Measurements from ENCODE around the gene LONRF3. TPM values are rescaled to one million over a fixed set of nuclear protein-coding genes. Genes with fewer than 3 reads are reported as not detected.

LONRF3 gene
- total and polyA plus RNA-seq, 2 of the 8 experiments (the other 6 are each of a cell fraction or from before 2014, with no cell fraction given) = 0.11 TPM; not detected in 1

GRCh38 chrX:119010491-119010890, 36.1 kb downstream of the LONRF3 start:
- Histone ChIP-seq H3K23me2 (ENCODE audit: low read depth, low read length) (no peaks in the 10 kb centered on the region), H3K79me1 (ENCODE audit: low read depth, low read length) (no peaks in the 10 kb centered on the region), H3K9ac (replicated peaks in 1 of 4; ENCODE audit: extremely low read depth in 1 of 4, low read depth in 3 of 4, low read length in 3 of 4) (no peak overlapping the region), H3K14ac (ENCODE audit: insufficient read length) (no peak overlapping the region), H3K4me3 (ENCODE audit: extremely low read depth in 1 of 4, insufficient read depth in 2 of 4, low read depth in 3 of 4, low read length in 4 of 4) (no peak overlapping the region), H3K36me3 (ENCODE audit: control insufficient read depth in 2 of 4, insufficient read depth in 4 of 4, low read length in 3 of 4) (no peaks in the 10 kb centered on the region), H4K8ac (ENCODE audit: extremely low read depth, insufficient read depth, low read length) (no peak overlapping the region), H3K27ac (ENCODE audit: low read depth, low read length) (no peak overlapping the region), H3K4me1 (replicated peaks in 1 of 4; ENCODE audit: control insufficient read depth in 3 of 4, insufficient read depth in 4 of 4, low read length in 3 of 4) (no peaks in the 10 kb centered on the region), H4K5ac (ENCODE audit: insufficient read length, low read depth, low read length) (no peak overlapping the region), H3K23ac (ENCODE audit: insufficient read length) (no peak overlapping the region), H3K4me2 (ENCODE audit: insufficient read depth in 1 of 2, low read depth in 2 of 2, low read length in 2 of 2) (no peak overlapping the region), H4K20me1 (replicated peaks in 1 of 2; ENCODE audit: control insufficient read depth in 1 of 2, insufficient read depth in 2 of 2, low read length in 2 of 2) (no peaks in the 10 kb centered on the region), H3K9me3 (ENCODE audit: insufficient read depth in 2 of 2, low read depth in 1 of 2, low read length in 1 of 2) (no peaks in the 10 kb centered on the region), H2AFZ (ENCODE audit: low read length) (no peak overlapping the region), H2BK12ac (ENCODE audit: low read depth, low read length) (no peak overlapping the region), H2AK5ac (ENCODE audit: low read depth, low read length) (no peak overlapping the region), H3K4ac (replicated peaks; ENCODE audit: insufficient read length, low read depth, low read length) (no peak overlapping the region), H2BK20ac (ENCODE audit: low read length) (no peak overlapping the region), H3K27me3 (replicated peaks in 1 of 4; ENCODE audit: control insufficient read depth in 3 of 4, extremely low read depth in 1 of 4, insufficient read depth in 3 of 4, low read length in 3 of 4) (no peaks in the 10 kb centered on the region), H4K91ac (replicated peaks; ENCODE audit: insufficient read length, low read length) (no peak overlapping the region), H3K56ac (replicated peaks; ENCODE audit: insufficient read length, low read depth, low read length) (no peak overlapping the region), H2BK15ac (ENCODE audit: low read length) (no peak overlapping the region), H3K18ac (ENCODE audit: extremely low read depth, low read length) (no peak overlapping the region), H2BK120ac (replicated peaks; ENCODE audit: low read depth, low read length) (no peak overlapping the region), H3K79me2 (ENCODE audit: control insufficient read depth in 1 of 2, insufficient read depth in 2 of 2, low read length in 2 of 2) (no peaks in the 10 kb centered on the region), H2BK5ac (ENCODE audit: low read depth, low read length) (no peak overlapping the region)
- no peak for DNase-seq (ENCODE audit: low read depth in 1 of 2, low spot score in 2 of 2)
- POLR2A ChIA-PET (ENCODE audit: partially characterized antibody) = no interaction called here
- CTCF ChIA-PET (ENCODE audit: partially characterized antibody) = no interaction called here
- WGBS, 2 experiments (ENCODE audit: extremely low coverage in 1 of 2, insufficient coverage in 1 of 2, insufficient read length in 1 of 2, insufficient replicate concordance in 2 of 2, low coverage in 1 of 2, low lambda C conversion rate in 2 of 2, missing lambda C conversion rate in 1 of 2) = 90% methylated on average over 5 of the region's 5 CpGs; no CpG with 5 or more reads in 1 of the 2 experiments
- no peak for FAIRE-seq
- TF ChIP-seq CREB1 (IDR thresholded peaks at IDR 0.05) = no peak
- no peak for TF ChIP-seq KDM5A (IDR thresholded peaks at IDR 0.05; ENCODE audit: low read length)
- TF ChIP-seq ZNF274 (IDR thresholded peaks at IDR 0.05; ENCODE audit: borderline replicate concordance, extremely low read depth, low read length) = no peak
- no peak for TF ChIP-seq TAF7 (optimal IDR thresholded peaks at IDR 0.05; ENCODE audit: borderline replicate concordance, low read depth, low read length)
- TF ChIP-seq GTF2F1 (IDR thresholded peaks at IDR 0.05; ENCODE audit: borderline replicate concordance, low read depth, low read length) = no peak
- TF ChIP-seq TAF1 (IDR thresholded peaks at IDR 0.05; ENCODE audit: low read depth, low read length) = no peak
- no peak for TF ChIP-seq ATF3 (IDR thresholded peaks at IDR 0.05; ENCODE audit: insufficient read depth, low read depth, low read length)
- no peak for TF ChIP-seq TEAD4 (IDR thresholded peaks at IDR 0.05; ENCODE audit: low read depth, low read length)
- TF ChIP-seq RXRA (IDR thresholded peaks at IDR 0.05; ENCODE audit: insufficient read depth, low read depth, low read length) = no peak
- no peak for TF ChIP-seq SIN3A (conservative IDR thresholded peaks at IDR 0.05 in 1 of 2, IDR thresholded peaks at IDR 0.05 in 1 of 2; ENCODE audit: low read depth in 1 of 2, low read length in 2 of 2)
- TF ChIP-seq CBX5 (IDR thresholded peaks at IDR 0.05; ENCODE audit: low read depth, low read length) = no peak
- no peak for TF ChIP-seq CHD1 (IDR thresholded peaks at IDR 0.05; ENCODE audit: low read depth, low read length)
